ENCODE data around the gene AUTS2. TPM values are rescaled to one million over a fixed set of nuclear protein-coding genes. Genes with fewer than 3 reads are reported as not detected.
A peak's percentile ranks its signal among the peaks of the same experiment; 100 is the strongest.

The AUTS2 gene
- total RNA-seq, 1 experiment from 2014 or later = 13.9 TPM

DNA sequence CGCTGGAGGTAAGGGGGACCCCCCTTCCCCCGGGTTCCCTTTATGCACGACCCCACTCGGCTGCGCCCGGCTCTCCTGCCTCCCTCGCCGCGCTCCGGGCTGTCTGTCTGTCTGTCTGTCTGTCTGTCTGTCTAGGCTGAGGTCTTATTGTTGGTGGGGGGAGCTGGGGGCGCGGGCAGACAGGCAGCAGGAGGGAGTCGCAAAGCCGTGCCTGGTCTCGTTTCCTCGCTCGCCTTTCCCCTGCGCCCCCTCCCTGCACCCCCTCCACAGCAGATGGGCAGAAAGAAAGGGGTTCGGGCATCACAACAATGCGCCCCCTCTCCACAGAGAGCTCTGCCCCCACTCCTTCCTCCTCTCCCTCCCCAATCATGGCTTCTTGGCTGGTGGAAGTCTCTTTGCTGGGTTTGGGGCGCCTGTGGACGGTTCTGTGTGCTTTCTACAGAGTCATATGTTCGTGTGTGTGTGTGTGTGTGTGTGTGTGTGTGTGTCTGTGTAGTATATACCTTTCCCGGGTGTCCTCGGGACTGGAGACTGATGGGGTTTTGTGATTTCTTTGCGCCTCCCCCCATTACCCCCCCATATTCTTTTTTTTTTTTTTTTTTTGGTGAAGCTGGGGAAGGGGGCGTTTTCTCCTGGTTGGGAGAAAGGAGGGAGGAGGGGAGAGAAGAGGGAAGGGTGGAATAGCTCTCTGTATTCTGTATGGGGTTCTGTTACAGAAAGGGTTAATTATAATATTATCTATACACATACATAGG is 1.9 kb downstream of the AUTS2 start:
- DNase-seq (ENCODE audit: low read depth) = peak; percentile 40

GRCh38 chr7:69600710-69601519 is 2.6 kb downstream of the AUTS2 start:
- DNase-seq (ENCODE audit: low read depth) = no peak

DNA sequence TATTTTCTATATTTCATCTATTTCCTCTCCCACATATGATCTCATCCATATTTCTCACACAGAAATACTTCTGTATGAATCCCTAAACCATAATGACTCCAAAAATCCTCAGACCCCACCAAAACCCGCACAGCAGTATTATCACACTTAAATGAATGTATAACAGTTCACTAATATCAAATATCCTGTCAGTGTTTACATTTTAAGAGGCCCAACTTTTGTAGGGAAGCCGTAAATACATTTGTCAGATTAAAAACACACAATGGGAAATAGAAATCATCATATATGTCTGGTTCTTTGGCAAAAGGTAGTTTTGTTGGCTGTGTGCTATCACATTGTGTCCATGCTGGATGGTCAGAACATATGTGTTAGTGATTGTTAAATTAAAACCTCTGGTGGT is 4.2 kb downstream of the AUTS2 start:
- DNase-seq (ENCODE audit: low read depth) = no peak

DNA sequence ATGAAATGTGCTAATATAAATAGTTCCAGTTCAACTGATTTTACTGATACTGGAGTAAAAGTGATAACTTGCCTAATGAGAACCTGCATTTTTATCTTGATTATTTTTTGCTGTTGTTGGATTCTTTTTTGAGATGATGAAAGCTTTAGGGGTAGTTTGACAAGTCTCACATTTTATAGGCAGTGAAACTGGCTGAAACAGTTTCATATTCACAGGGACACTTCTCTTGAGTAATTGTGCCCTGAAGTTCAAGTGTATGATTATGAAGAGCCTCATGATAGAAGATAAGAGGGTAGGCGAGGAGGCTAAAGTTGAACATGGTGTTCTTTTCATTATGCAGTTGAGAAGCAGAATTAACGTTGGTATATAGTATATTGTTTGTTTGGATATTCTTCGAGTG is 5.1 kb downstream of the AUTS2 start:
- DNase-seq (ENCODE audit: low read depth) = no peak

DNA sequence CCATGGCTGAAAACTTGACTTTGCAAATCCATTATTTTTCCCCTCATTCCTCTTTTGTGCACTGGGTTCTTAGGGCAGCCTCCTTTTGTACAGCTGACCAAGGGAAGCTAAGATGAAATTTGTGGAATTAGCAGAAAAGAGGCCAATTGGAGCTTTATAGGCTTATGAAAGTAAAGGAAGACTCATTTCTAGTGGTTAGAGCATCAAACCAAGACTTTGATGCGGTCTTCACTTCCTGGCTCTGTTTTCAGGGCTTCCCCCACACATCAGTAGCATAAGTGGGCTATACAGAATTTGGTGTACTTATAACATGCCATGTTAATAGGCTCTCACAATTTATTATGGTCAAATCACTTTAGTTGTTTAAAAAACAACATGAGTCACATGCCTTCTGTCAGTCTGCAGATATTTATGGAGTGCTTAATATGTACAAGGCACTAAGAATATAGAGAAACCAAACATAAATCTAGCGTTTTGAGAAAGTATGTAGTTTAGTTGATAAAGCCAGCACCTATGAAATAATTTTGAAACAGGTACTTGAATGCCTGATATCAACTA is 5.7 kb downstream of the AUTS2 start:
- DNase-seq (ENCODE audit: low read depth) = no peak

DNA sequence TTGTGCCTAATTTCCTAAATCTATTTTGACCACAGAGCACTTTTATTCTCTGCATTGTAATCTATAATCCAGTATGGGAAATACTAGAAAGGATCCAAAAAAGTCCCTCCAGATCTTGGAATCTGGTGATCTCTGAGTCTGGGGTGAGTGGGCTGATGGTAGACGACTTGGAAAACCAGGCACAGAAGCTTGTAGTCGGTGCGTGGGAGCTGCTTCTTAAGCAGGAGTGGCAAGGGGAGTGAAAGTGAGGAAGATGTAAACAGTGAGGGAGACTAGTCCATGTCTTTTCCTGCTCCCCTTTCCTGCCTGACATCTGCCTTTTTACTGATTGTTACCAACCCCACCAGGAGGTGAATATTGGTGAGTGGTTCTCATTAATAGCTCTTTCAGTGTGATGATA is 6.8 kb downstream of the AUTS2 start:
- DNase-seq (ENCODE audit: low read depth) = no peak

DNA sequence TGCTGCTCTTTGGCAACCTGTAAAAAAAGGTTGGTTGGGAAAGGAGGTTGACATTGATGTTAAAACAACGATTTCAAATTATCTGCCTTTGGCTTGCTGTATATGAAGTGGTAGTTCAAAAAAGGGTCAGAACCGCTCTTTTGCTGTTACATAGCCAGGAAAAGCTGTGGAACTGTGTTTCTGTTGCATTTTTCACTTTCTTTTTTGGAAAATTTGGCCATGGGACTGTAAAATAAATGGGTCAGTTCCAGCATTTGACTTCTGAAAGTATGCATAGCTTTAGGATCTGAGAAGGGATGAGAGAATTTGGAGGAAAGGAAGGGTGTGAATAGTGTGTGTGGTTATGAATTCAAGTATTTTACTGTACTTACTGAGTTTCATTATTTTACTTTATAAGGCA is 7.3 kb downstream of the AUTS2 start:
- no peak for DNase-seq (ENCODE audit: low read depth)

DNA sequence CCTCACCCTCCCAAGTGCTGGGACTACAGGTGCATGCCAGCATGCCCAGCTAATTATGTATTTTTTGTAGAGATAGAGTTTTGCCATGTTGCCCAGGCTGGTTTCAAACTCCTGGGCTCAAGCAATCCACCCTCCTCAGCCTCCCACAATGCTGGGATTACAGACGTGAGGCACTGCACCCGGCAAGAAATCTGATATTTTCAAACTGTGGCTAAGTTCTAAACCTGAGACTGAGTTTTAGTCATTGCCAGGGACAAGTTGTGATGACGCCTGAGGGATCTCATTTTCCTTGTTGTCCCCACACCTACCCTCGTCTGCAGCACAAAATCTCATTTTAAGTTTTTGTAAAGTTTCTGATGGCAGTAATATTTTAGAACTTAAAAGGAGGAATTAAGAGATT is 9.8 kb downstream of the AUTS2 start:
- no peak for DNase-seq (ENCODE audit: low read depth)

- no peak for DNase-seq (ENCODE audit: low read depth)
Measured at GRCh38 chr7:69608878-69609277, 10.6 kb downstream of the AUTS2 start.

DNA sequence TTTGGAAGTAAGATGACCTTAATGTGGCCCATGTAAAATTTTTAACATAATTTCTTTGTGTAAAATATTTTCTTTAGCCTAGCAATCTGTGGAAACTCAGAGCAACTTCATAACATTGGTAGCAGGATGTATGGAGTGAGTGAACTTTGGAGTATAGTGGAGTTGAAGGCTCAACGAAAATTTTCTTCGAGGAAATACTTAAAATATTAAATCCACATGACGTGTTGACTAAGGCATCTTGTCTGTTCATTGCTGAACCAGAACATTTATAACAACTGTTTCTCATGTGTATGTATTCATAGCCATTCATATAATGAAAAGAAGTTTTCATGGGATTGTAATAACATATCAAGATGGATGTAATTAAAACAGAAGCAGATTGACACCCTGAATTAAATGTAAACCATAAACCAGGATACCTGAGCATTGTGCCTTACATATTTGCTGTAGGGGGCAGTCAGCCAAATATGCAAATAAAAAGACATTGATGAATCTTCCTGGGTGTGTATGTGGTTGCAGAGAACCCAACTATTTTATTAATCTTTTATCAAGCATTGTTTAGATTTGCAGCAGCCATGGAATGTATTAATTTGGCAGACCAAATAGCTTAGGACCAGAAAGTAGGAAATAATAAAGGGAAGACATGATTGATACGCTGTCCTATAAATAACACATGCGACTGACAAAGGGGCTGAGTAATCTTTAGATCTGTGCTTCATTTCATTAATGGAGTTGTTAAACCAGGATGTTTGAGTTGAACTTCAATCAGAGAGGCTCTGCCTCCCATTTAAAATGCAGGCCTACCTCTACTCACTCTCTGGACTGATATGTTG is 11.5 kb downstream of the AUTS2 start:
- DNase-seq (ENCODE audit: low read depth) = no peak

DNA sequence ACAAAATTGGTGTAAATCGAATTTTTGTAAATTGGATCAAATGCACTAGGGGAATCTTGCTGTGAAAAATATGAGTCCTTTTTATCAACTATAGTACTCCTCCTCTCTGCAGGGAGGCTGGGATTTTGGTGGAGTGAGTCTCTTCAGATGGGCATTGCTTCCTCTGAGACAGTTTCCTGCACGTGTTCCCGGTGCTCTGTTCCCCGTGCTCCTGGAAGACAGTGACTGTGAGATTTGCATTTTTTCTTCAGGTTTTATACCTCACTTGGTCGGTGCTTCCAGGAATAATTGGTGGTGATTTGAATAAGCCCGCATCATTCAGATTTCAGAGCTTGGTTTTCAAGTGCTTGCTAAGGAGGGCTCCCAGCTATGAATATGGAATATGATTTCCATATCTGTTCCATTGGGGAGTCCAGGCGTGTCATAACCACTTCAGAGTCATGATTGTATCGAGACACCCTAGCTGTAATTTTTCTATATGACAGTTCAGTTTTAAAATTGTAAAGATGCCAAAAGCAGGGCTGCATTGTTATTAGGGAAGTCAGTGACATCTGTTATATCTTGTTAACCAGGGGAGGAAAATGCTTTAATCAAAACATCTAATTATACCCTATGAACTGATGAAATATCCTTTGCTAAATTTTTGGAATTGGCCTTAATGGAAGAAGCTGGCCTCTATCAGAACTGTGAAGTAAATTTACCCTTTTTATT is 12.3 kb downstream of the AUTS2 start:
- DNase-seq (ENCODE audit: low read depth) = no peak

DNA sequence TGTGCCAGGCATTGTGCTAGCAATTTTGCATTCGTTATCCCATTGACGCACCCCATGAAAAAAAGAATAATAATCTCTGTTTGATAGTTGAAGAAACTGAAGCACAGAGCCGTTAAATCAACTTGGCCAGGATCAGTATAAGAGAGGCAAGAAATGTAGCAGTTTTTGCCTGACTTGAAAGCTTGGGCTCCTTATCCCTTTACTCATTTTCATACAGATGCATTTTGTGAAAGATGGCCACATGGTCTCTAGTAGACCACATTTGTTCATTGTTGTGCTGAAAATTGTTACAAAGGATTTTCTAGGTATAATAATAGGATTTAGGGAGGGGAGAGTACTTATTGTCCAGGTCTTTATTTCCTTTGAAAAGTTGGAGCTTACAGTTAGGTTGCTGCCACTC is 14.7 kb downstream of the AUTS2 start:
- no peak for DNase-seq (ENCODE audit: low read depth)

GRCh38 chr7:69613846-69614245 is 15.6 kb downstream of the AUTS2 start:
- DNase-seq (ENCODE audit: low read depth) = no peak

DNA sequence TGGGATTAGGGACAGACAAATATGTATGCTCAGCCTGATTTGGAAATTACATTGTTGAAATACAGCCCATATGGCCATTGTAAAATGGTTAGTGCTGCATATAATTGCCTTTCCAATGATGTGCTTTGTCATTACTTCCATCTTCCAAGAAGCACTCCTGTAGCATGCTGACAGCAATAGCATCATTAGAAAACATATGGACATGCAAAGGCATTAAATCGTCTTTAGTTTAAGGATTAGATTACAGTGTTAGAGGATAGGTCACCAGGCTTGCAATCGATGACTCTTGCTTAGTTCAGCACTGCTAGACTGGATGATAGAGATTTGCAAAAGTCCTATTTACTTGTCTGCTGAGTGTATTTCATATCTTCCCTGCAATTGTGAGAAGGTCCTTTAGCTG is 17.4 kb downstream of the AUTS2 start:
- DNase-seq (ENCODE audit: low read depth) = no peak

GRCh38 chr7:69617364-69617763 is 19.1 kb downstream of the AUTS2 start:
- DNase-seq (ENCODE audit: low read depth) = no peak

DNA sequence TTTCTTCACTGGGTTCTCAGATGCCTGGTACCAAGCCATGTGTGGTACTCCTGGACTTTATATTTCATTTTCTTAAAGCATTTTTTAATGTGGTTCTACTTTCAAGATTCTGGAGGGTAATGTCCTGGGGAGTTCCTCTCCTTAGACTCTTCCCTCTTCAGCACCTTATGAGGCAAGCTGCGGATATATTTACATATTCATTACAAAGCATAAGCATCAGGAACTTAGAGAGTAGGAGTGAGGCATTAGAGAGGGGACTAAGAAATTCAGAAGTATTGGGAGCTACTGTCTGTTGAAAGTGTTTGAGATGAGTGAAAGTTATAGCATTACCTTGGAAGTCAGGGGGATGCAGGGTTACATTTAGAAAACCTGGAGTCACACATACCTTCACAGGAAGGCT is 20.8 kb downstream of the AUTS2 start:
- no peak for DNase-seq (ENCODE audit: low read depth)

DNA sequence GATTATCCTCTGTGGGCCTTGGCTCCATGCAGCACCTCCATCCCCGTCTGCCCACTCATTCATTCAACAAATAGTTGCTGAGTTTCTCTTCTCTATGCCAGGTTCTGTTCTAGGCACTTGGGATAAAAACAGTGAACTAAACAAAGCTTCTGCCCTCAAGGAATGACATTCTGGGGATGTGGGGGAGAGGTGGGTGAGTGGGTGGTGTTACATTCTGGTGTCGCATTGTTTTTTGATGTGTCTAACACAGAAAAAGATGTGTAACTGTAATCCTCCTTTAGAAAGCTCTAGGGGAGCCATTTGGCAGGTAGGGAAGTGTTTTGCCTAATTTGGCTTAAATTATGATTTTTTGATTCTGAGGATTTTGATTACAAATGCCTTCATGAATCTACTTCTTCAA is 21.4 kb downstream of the AUTS2 start:
- peak; percentile 29 for DNase-seq (ENCODE audit: low read depth)

DNA sequence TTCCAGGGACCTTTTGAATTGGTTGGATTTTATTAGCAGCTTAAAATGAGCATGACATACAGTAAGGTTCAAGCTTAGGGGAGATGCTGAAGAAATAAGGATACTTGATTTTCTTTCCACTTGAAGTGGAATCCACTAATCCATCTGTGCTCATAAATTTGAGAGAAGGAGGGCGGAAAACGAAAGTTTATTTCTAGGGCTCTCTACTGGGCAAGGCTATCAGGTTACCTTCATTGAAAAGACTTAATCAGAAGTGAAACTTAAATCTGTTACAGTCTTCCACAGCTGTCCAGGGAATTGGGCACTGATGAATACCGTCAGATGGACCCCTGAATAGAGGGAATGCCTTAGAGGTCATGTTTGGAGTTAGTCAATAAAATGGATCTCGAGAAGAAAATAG is 21.8 kb downstream of the AUTS2 start:
- DNase-seq (ENCODE audit: low read depth) = peak; percentile 65

GRCh38 chr7:69620650-69621049 is 22.4 kb downstream of the AUTS2 start:
- no peak for DNase-seq (ENCODE audit: low read depth)

- no peak for DNase-seq (ENCODE audit: low read depth)
Measured at GRCh38 chr7:69622014-69622835, 23.9 kb downstream of the AUTS2 start.

GRCh38 chr7:69622960-69623359 is 24.7 kb downstream of the AUTS2 start:
- DNase-seq (ENCODE audit: low read depth) = no peak
